Fibroblast of lung (primary cell): ENCODE results near the gene SPATS2L.

Experiments used
- CTCF ChIP-seq, 2 donors: IDR thresholded peaks in 1 of 2; conservative IDR thresholded peaks in 1 of 2; 1 replicate in 1 of 2; 2 replicates in 1 of 2; pipeline ENCODE4 v1.5.1; 2011 to 2012; ENCODE audit warnings: low read length in 2 of 2, control low read depth in 1 of 2, inconsistent platforms in 1 of 2, low read depth in 1 of 2, mild to moderate bottlenecking in 1 of 2
- EZH2 ChIP-seq: IDR thresholded peaks from 2 replicates; pipeline ENCODE4 v1.5.1; 2012; ENCODE audit warnings: low read length, control low read depth, mild to moderate bottlenecking; ENCODE audit errors: missing control alignments

GRCh38 chr2:200353874-200354273 lies 47.4 kb downstream of the SPATS2L start:
- TF ChIP-seq CTCF (conservative IDR thresholded peaks at IDR 0.05 in 1 of 2, IDR thresholded peaks at IDR 0.05 in 1 of 2; ENCODE audit: low read depth in 1 of 2, low read length in 2 of 2): no peak
- no peak for TF ChIP-seq EZH2
